ENCODE results near the gene LMO2.

The LMO2 gene

DNA sequence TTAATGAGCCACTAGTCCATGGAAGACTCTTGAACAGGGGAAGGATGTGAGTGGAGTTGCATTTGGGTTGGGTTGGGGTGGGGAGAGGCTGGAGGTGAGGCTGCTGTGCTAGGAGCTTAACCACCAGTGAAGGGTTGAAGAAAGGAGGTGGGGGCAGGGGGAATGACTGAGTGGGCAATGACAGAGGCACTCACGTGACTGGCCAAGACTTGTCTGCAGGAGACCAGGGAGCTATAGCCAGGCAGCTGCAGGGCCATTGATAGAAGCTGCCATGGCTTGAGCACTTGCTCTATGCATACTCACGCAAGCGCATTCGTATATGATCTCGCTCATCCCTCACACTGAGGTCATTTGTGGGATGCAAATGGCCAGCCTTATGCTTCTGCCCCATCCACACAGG is 4.0 kb downstream of the LMO2 start:
- no peak for DNase-seq (ENCODE audit: low read depth in 2 of 2)

DNA sequence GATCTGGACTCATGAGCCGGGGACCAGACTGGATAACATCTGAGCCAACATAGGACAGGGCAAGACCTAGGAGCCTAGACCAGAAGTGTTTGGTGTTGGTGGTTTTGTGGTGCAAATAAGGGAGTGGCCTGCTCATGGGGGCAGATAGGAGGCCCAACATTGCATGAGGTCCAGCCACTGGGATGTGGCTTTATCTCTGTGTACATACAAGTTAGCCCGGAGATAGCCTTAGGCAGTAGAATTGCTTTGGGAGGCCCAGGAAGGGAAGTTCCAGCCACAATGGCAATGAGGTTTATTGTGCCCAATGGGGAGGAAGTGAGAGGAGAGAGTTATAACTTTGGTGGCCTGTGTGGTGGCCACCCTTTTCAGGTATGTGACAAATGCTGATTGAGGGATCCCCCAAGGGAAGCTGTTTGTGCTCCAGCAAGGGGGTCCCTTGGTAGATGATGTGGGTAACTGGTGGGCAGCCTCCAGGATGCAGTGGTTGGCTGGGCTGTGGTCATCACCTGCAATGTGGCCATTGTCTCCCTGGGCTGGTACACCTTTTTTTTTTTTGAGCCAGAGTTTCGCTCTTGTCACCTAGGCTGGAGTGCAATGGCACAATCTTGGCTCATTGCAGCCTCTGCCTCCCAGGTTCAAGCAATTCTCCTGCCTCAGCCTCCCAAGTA is 6.4 kb downstream of the LMO2 start:
- DNase-seq (ENCODE audit: low read depth in 2 of 2) = no peak

GRCh38 chr11:33884601-33885000 is 7.3 kb downstream of the LMO2 start:
- no peak for DNase-seq (ENCODE audit: low read depth in 2 of 2)

DNA sequence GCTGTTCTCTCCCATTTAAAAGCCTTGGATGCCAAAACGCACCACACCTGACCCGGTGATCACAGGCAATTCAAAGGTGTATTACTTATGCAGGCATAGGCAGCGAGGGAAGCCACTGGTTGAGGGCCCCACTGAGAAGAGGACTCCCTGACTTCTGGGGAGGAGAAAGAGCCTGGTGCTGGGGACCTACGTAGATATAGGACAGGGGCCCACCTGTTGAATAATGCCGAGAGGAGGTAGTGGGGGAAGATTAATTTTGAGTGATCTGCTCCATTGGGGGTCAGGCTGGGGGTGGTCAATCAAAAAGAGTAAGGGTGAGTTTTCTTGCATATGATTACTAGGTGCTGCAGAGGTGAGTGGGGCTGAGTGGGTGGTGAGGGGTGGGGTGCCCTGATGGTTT is 7.8 kb downstream of the LMO2 start:
- no peak for DNase-seq (ENCODE audit: low read depth in 2 of 2)

DNA sequence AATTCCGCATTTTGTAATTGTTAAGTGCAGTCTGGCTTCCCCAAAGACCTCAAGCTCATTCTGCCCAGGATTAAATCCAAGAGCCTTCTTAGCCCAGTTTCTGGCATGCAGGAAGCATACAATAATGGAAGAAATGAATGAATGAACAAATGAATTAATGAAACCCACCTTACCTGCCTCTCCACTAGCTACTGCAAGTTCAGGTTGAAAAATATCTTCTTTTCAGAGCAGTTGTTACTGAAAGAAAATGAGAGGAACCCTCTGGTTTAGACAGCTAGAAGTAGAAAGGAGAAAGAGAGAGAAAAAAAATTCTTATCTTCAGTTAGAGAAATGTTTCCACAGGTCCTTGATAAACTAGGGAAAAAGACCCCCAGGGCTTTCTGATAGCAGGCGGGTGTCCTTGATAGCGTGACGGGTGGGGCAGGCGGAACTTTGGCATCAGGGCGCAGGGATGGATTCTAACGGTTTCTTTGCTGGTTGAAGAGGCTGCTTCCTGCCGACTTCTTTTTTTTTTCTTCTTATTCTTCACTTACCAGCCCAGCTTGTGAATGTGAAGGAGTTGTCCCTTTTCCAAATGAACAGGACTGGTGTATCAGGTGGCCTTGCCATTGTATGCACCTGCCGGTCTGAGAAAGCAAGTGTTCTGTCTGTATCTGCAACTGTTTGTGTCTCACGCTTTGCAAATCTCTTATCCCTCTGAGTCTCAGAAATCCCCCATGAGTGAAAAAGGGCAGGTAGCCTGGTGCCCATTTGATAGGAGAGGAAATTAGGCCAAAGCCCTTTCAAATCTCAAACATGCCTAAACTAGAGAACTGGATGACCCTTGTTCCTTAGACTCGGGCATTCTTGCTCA is 10.0 kb downstream of the LMO2 start:
- DNase-seq (ENCODE audit: low read depth in 2 of 2) = no peak

DNA sequence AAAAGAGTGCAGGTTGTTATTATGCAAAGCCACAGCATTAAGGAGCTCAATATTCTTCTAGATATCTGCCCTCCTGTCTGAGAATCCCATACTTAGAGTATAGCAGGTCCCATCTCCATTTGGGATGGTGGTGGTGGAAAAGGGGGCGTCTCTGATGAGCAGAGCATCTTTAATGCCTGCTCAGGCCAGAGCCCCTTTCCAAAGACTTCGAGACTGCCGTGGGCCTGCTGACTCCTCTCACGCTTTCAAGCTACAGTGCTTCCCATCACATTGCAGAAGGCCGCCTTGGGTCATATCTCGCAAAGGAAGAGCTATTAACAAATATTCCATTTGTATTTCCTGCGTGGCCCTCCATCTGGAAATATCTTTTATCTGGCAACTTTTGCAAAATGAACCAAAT is 10.9 kb downstream of the LMO2 start:
- DNase-seq (ENCODE audit: low read depth in 2 of 2) = no peak

DNA sequence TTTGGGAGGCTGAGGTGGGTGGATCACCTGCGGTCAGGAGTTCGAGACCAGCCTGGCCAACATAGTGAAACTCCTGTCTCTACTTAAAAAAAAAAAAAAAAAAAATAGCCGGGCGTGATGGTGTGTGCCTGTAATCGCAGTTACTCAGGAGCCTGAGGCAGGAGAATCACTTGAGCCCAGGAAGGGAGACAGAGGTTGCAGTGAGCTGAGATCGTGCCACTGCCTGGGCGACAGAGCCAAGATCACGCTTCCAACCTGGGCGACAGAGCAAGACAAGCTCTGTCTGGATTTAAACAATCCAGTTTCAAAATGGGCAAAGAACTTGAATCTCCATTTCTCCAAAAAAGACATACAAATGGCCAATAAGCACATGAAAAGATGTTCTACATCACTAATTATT is 12.5 kb downstream of the LMO2 start:
- no peak for DNase-seq (ENCODE audit: low read depth in 2 of 2)

- DNase-seq (ENCODE audit: low read depth in 2 of 2) = no peak
Measured at GRCh38 chr11:33877038-33877437, 14.8 kb downstream of the LMO2 start.

DNA sequence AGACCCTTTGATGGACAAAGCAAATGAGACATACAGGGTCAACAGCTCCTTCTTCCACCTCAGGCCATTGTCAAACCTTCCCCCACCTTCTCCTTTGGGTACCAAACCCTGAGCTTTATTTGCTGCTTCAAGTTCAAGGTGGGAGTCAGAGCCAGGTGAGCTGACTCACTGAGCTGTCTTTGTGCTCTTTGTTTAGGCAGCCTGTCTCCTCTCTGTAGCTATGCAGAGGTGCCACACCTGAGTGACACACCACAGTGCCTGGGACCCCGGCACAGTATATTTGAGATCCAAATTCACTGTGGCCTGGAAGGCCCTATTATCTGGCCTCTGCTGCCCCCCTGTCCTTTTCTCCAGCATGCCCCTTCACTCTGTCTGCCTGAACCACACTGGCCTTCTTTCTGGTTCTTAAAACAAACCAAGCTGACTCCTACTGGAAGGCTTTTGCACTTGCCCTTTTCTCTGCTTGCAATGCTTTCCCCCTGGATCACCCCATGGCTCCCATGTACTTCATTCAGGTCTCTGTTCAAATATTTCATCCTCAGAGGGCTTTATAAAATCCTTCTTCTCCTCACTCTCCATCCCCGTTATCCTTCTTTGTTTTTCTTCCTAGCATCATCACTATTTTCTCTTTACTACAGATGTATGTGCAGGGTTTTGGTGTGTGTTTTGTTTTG is 16.1 kb downstream of the LMO2 start:
- no peak for DNase-seq (ENCODE audit: low read depth in 2 of 2)

GRCh38 chr11:33874910-33875490 is 16.9 kb downstream of the LMO2 start:
- no peak for DNase-seq (ENCODE audit: low read depth in 2 of 2)

- DNase-seq (ENCODE audit: low read depth in 2 of 2) = no peak
Measured at GRCh38 chr11:33874433-33874832, 17.4 kb downstream of the LMO2 start.

DNA sequence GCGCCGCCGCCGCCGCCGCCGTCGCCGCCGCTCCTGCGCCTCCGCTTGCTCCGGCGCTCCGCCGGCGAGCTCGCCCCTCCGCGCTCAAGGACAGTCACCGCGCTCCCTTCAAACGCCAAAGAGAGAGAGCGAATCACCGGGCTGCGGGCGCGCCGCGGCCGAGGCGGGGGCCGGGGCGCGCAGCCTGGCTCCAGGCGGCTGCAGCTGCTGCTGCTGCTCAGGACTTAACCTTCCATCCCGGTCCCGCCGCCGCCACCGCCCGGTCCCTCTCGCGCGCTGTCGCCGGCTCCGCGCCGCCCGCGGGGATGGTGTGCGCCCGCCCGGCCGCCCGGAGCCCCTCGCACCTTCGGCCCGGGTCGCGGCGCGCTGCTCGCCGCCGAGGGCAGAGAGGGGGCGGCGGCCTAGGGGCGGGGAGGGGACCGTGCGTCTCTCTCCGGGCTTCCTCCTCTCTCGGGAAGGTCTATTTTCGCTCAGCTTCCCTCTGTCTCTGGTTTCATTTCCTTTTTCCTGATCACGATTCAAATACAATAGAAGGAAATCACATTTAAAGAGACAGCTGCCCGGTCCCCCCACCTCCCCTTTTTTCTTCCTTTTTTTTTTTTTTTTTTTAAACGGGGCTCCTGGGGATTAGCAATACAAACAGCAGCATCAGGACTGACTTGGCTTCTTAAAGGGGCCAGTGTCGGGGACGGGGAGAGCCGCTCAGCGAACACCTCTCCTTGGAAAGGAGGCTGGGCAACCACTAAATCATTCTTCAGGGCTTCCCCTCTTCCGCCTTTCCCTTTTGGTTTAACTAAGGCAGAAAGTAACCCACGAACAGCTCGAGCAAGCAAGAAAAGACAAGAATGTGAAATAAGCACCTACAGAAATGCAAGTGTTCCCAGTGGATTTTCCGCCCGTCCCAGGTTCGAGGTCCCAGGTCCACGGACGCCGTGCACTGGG is 22.1 kb downstream of the LMO2 start:
- no peak for DNase-seq (ENCODE audit: low read depth in 2 of 2)

DNA sequence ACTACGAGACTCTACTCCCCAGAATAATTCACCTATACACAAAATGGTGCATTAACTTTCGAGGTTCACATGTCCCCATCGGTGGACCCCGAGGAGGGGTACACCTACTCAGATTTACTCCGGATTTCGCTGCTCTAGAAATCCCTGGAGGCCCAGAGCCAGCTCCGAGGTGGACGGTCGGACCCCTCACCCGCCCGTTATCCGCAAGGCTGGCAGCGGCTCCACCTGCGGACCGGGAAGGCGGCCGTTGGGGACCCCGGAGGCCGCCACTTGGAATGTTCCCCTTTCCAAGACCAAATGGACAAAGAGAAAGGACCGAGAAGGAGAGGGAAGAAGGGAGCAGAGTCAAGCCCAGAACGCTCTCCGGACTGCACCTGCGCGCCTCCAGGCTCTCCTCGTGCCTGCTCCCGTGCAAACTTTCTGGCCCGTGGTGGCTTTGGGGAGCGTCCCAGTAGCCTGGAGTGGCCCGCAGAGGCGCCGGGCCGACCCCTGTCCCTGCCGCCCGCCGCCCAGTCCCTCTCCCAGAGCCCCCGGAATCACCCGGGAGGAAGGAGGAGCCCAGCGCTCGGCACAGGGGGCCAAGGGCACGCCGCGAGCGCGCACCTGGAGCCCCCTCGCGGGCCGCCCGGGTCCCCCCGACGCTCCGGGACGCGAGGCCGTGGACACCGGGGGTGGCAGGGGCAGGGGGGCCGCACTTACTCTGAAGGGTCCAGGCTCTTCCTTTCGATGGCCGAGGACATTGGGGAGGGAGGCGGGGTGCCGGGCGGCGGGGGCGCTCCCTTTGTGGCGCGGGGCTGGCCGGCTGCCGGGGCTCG is 23.0 kb downstream of the LMO2 start:
- DNase-seq (ENCODE audit: low read depth in 2 of 2) = no peak

- no peak for DNase-seq (ENCODE audit: low read depth in 2 of 2)
Measured at GRCh38 chr11:33867996-33868646, 23.8 kb downstream of the LMO2 start.

DNA sequence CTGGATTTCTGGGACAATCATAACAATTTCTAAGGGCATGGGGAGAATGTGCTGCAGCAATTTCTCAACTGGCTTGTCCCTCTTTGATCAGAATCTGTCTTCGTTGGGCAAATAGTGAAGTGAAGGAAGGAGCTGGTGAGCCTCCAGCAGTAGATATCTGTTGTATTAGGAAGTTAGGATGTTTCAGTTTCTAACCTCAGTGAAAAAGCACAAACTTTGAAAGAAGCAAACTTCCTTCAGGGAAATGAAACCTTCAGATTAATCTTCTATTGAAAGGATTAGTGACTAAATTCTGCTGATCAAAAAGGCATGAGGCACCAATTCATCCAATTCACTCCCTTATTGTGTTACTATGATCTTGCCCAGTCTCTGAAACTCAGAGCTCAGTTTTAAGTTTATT is 24.3 kb downstream of the LMO2 start:
- DNase-seq (ENCODE audit: low read depth in 2 of 2) = no peak

DNA sequence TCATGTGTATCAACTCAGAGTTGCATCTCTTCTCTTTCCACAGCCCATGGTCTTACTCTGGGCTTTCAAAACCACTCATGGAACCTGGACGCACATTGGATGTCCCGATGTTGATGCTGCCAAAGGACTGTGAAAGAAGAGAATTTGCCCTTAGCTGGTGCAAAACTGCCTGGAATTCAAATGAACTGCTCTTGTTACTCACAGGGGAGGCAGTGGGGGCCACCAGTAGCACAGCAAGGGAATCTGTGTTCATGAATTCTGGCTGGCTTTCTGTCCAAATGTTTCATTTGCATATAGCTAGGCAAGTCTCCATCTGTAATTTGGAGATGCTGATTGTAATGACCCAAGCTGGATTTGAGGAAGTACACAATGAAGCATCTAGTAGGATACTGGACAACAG is 24.9 kb downstream of the LMO2 start:
- no peak for DNase-seq (ENCODE audit: low read depth in 2 of 2)

GRCh38 chr11:33864479-33864878 is 27.4 kb downstream of the LMO2 start:
- no peak for DNase-seq (ENCODE audit: low read depth in 2 of 2)

- no peak for DNase-seq (ENCODE audit: low read depth in 2 of 2)
Measured at GRCh38 chr11:33863418-33864172, 28.3 kb downstream of the LMO2 start.

- no peak for DNase-seq (ENCODE audit: low read depth in 2 of 2)
Measured at GRCh38 chr11:33861941-33862589, 29.8 kb downstream of the LMO2 start.
